NCI-H2107 treated with DMSO at 0.1 percent for 48 hours (cell line): Measurements from ENCODE around the gene LRP1.

Experiments used
- DNase-seq: peaks from one replicate; lab custom pipeline; 2025; ENCODE audit not compliant: unreplicated experiment; lab: John Stamatoyannopoulos, UW

LRP1 gene

GRCh38 chr12:57093415-57094207, 34.7 kb upstream of the LRP1 start:
- no peak for DNase-seq

DNA sequence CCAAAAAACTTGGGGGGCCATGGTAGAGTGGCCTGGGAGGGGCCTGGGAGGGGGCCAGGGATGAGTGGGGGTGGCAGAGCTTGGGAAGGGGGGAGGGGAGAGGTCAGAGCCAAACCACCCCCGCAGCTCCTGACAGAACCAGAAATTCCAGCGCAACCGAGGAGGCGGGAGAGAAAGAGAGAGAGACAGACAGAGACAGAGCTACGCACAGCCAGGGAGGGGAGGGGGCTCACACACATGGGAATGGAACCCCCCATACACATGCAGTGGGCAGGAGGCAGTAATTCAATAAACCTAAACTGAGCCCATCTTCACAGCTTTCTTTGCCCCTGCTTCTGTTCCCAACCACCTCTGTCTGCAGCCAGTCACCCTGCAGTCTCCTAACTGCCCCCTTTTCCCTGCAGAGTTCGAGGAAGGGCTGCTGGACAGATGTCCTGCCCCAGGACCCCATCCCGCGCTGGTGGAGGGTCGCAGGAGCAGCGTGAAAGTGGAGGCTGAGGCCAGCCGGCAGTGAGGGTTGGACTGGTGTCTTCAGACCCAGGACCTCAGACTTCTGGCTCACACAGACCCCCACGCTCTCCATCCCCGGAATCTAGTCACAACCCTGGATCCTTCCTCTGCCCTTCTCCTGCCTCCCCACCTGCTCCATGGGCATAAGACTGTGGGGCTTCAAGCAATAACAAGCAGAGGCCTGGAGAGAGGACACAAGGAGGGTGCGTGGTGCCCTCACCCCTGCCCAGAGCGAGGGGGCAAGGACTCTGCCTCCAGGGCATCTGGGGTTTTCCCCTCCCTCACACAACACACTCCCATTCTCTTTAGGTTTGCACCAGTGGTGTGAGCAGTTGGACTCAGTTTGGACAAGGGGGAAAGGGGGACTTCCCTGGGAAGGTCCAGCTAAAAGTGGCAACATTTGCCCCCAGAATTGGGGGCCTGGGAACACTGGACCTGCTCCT, 33.8 kb upstream of the LRP1 start:
- no peak for DNase-seq

DNA sequence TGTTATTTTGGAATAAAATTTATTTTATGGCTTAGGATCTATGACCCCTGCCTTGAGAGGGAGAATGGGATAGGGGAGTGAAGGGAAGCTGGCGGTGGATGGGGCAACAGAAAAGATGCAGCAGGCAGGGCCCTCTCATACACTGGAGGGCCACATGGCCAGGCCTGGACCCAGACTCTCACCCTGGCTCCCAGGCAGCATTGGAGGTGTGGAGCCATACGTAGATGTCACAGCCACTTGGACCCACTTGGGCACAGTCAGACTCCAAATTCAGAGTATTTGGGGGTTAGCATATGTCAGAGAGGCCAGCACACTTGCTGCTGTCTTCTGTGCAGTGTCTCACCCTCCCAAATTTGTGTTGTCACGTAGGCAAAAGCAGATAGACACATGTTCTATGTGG, 32.8 kb upstream of the LRP1 start:
- no peak for DNase-seq

DNA sequence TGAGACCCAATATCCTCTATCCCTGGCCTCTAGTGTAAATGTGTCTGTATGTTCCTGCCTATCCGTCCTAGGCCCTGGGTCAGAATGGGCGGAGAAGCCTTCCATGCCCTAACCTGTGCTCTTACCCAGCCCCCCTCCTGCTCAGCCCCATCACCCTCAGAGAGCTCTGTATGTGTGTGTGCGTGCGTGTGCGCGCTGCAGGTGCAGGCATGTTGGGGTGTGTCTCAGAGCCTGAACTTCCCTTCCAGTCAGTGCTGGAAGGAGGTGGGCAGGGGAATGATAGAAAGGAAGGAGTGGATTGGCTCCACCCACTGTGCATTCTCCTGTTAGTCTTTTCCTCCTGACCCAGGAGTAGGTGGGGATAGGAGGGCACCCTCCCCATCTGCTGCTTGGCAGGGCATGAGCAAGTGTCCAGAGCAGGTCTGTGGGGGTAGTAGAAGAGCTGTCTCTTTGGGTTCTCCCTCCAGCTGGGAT, 32.1 kb upstream of the LRP1 start:
- peak; percentile 14 for DNase-seq

DNA sequence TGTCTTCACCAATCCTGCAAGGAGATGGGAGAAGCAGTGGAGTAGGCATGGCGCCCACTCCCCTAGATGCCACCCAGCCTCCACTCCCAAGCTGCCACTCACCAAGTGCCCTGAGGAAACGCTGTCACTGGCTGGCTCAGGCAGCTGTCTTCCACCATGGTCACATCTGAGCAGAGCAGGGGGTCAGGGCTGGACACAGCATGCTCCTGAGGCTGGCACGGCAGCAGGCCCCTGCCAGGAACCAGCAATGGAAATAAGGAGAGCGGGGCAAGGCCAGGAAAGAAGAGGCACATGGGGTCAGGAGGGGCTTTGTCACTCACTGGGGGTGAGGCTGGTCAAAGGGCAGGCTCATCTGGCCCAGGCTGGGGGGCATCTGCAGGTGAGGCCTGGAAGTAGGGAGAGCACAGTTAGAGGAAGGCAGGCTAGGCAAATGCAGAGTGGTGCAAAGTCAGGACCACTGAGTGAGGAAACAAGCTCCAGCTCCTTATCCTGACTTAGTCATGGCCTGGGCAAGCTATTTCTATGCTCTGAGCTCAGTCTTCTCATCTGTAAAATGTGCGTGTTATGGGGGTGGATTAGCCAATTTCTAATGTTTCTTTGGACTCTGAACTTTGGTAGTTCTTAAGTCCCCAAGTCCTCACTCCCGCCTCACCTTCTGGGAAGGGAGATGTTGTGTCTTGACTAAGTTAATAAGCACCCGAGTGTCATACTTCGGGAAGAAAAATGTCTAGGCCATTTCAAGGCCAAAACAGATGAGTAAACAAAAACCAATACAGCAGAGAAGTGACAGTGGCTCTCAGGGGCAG, 31.3 kb upstream of the LRP1 start:
- no peak for DNase-seq

- no peak for DNase-seq
These were observed 30.8 kb upstream of the LRP1 start for GRCh38 chr12:57097554-57097835.

GRCh38 chr12:57098546-57098945, 29.7 kb upstream of the LRP1 start:
- DNase-seq: no peak

DNA sequence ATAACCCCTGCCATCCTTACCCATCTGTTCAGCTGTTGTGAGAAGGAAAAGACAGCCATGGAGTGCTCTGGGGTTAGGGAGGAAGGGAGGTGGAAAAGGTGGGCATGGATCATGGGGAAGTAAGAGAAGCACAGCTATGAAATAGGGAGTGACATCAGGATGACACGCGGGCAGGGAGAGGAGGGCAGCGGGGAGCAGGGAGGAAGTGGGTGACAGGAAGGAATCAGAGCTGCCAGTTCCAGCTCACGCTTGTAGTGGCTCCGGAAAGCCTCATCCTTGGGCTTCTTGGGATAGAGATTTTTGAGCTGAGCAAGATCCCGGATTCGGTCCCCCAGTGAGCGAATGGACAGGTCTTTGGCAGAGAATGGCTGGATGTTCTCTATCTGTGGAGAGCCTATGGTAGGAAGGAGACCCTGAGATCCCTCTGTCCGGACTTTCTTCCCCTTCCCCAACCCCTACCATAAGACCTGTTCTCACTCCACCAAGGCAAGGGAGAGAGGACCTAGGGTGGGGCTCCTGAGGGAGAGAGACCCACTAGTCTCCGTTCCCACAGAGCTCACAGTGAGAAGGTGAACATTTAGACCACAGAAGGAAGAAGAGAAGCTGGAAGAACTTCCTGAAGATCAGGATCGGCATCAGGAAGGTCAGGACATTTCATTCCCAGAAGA, 29.1 kb upstream of the LRP1 start:
- DNase-seq: no peak

DNA sequence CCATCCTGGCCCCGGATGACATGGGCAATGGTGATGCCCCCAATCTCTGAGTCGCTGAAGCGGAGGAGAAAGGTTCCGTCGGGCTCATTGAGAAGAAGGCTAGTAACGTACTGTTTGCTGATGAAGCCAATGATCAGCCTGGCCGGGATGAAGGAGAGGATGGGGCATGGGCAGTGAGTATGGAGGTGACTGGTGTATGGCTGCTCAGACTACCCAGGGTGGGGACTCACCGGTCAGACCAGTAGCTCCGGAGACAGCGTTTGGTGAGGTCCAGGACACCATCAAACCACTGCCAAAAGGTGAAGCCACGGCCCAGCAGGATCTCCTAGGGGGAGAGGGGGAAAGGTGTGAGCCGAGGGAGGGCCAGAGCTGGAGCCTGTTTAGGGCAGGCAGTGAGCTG, 28.5 kb upstream of the LRP1 start:
- DNase-seq: no peak

DNA sequence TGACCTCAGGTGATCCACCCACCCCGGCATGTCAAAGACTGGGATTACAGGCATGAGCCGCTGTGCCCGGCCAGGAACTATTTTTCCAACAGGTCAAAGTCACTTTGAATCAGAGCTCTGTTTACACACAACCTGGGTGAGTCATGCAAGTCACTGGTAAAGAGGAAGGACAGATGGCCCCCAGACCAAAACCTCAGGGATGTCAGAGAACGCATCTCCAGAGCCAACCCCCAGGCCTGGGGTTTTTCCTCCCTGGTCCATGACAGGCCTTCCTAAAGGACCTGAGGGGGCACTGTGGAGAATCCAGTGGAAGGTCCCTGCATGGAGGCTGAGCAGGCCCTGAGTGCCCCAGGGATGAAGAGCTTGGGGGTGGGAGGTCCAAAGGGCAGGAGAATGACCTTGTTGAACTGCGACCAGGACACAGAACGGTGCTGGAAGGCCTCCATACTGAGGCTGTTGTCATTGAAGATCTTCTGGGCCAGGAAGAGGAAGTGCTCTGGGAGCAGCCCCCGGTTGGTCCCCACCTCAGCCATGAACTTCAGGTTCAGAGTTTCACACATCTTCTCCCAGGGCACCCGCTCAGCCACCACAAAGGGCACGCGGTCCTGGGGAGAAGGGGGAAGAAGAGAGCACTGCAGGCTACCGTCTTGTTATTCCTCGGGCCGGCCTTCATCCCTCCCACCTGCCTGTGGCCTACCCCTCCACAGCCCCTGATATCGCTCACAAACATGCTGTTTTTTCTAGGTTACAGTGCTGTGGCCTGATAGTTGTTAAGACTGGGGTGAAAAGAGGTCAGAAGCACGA, 26.2 kb upstream of the LRP1 start:
- DNase-seq: no peak

- DNase-seq: no peak
These were observed 24.4 kb upstream of the LRP1 start for GRCh38 chr12:57103856-57104255.

GRCh38 chr12:57104292-57104910, 23.9 kb upstream of the LRP1 start:
- DNase-seq: no peak

GRCh38 chr12:57105011-57105753, 23.1 kb upstream of the LRP1 start:
- no peak for DNase-seq

- DNase-seq: no peak
These were observed 22.1 kb upstream of the LRP1 start for GRCh38 chr12:57106021-57106708.

GRCh38 chr12:57107456-57108155, 20.7 kb upstream of the LRP1 start:
- DNase-seq: no peak

- no peak for DNase-seq
These were observed 18.8 kb upstream of the LRP1 start for GRCh38 chr12:57109207-57110103.
